SK-N-MC (cell line): Measurements from ENCODE around the gene CACNA1H.
"Not testable (repeated sequence)": the region's sequence is repeated elsewhere in the genome, so short reads cannot be mapped to it uniquely, and the experiment has no call there.

Experiments
- DNase-seq: peaks from one replicate; pipeline ENCODE4 v3.0.0-alpha.2; 2011; ENCODE audit warnings: low read depth, low spot score
- H3K27ac ChIP-seq: fragments of 200-600 bp; sonication (generic); 2 replicates; pipeline ENCODE4 v1.5.1; 2016; ENCODE audit warnings: mixed run types
- H3K36me3 ChIP-seq: fragments of 200-600 bp; sonication (generic); 2 replicates; pipeline ENCODE4 v1.6.1; 2017; ENCODE audit warnings: antibody characterized with exemption, low read length, mixed read lengths; ENCODE audit not compliant: insufficient read depth
- H3K4me3 ChIP-seq: fragments of 200-600 bp; sonication (generic); 2 replicates; pipeline ENCODE4 v1.5.1; 2016
- H3K9ac ChIP-seq: fragments of 200-600 bp; sonication (generic); 2 replicates; pipeline ENCODE4 v1.8.0; 2017; ENCODE audit warnings: mixed run types, mixed read lengths; ENCODE audit not compliant: insufficient read length
- H3K9me3 ChIP-seq: fragments of 200-600 bp; sonication (generic); 2 replicates; pipeline ENCODE4 v1.6.1; 2017; ENCODE audit warnings: low read depth, mild to moderate bottlenecking, antibody characterized with exemption, low read length, moderate library complexity, mixed read lengths
- EZH2 ChIP-seq: fragments of 200-600 bp; sonication (generic); IDR thresholded peaks from one replicate; pipeline ENCODE4 v1.6.1; 2017; ENCODE audit warnings: antibody characterized with exemption
- FOXP2 ChIP-seq: optimal IDR thresholded peaks from 2 replicates; pipeline ENCODE3; 2011; ENCODE audit warnings: mild to moderate bottlenecking, moderate library complexity; ENCODE audit not compliant: insufficient read depth; ENCODE audit errors: extremely low read length, control extremely low read depth
- POLR2AphosphoS5 ChIP-seq: IDR thresholded peaks from 2 replicates; pipeline ENCODE4 v1.6.1; 2012; ENCODE audit warnings: mild to moderate bottlenecking, low read depth, low read length, borderline replicate concordance

The CACNA1H gene

DNA sequence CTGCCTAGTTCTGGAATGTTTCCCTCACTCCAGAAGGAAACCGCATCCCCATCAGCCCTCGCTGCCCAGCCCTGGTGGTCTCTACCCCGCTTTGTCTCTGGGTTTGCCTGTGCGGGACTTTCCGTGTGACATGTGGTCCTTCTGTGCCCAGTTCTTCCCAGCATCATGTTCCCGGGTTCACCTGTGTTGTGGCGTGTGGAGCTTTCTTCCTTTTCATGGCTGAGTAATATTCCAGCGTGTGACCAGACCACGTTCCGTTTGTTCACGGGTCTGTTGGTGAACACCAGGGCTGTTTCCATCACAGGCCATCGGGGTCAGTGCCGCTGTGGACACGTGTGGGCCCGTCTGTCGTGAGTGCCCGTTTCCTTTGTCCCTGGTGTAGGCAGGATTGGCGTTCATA is 32.1 kb downstream of the CACNA1H start:
- H3K27ac ChIP-seq: no peak overlapping the region
- H3K36me3 ChIP-seq: no peaks in the 10 kb centered on the region
- no peaks in the 10 kb centered on the region for H3K9me3 ChIP-seq
- no peak for DNase-seq
- no peak overlapping the region for H3K4me3 ChIP-seq
- no peak overlapping the region for H3K9ac ChIP-seq
- no peak for TF ChIP-seq POLR2AphosphoS5
- no peak for TF ChIP-seq EZH2
- TF ChIP-seq FOXP2: no peak

DNA sequence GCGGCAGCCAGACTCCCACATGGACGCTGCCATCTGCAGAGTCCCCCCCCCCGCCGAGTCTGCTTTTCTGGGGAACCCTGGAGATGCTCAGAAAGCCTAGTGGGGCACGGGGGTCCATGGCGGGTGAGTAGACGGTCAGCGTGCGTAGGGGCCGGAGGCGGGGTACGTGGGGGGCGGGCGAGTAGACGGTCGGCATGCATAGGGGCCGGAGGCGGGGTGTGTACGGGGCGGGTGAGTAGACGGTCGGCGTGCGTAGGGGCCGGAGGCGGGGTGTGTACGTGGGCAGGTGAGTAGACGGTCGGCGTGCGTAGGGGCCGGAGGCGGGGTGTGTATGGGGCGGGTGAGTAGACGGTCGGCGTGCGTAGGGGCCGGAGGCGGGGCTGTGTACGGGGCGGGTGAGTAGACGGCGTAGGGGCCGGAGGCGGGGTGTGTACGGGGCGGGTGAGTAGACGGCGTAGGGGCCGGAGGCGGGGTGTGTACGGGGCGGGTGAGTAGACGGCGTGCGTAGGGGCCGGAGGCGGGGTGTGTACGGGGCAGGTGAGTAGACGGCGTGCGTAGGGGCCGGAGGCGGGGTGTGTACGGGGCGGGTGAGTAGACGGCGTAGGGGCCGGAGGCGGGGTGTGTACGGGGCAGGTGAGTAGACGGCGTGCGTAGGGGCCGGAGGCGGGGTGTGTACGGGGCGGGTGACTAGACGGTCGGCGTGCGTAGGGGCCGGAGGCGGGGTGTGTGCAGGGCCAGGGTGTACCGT is 32.7 kb downstream of the CACNA1H start:
- H3K27ac ChIP-seq, H3K36me3 ChIP-seq, H3K9me3 ChIP-seq, H3K4me3 ChIP-seq, DNase-seq, H3K9ac ChIP-seq: not testable (repeated sequence)

GRCh38 chr16:1188432-1189189 is 35.7 kb downstream of the CACNA1H start:
- H3K9me3 ChIP-seq: no peaks in the 10 kb centered on the region
- TF ChIP-seq EZH2 (no peak), FOXP2 (no peak), POLR2AphosphoS5 (no peak)
- no peak for DNase-seq

DNA sequence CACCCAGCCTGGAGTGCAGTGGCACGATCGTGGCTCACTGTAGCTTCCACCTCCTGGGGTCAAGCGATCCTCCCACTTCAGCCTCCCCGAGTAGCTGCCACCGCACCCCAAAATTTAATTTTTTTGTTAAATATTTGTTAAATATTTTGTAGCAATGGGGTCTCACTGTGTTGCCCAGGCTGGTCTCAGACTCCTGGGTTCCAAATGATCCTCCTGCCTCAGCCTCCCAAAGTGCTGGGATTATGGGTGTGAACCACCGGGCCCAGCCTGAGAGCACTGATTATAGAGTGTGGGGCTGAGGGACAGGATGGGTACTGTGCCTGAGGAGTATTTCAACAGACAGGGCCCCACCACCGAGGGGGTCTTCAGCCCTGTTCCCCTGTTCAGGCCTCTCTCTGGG is 36.5 kb downstream of the CACNA1H start:
- Histone ChIP-seq H3K27ac (no peak overlapping the region), H3K36me3 (no peaks in the 10 kb centered on the region), H3K9me3 (no peaks in the 10 kb centered on the region), H3K9ac (no peak overlapping the region), H3K4me3 (no peak overlapping the region)
- DNase-seq: no peak
- TF ChIP-seq FOXP2 (no peak), EZH2 (no peak), POLR2AphosphoS5 (no peak)

More at GRCh38 chr16:1188432-1189189, 35.7 kb downstream of the CACNA1H start:
- Histone ChIP-seq H3K9ac (no peak overlapping the region), H3K36me3 (no peaks in the 10 kb centered on the region), H3K4me3 (no peak overlapping the region), H3K27ac (no peak overlapping the region)

- H3K4me3 ChIP-seq, H3K9ac ChIP-seq, H3K9me3 ChIP-seq, H3K27ac ChIP-seq, H3K36me3 ChIP-seq, DNase-seq: not testable (repeated sequence)
These were observed 37.9 kb downstream of the CACNA1H start for GRCh38 chr16:1190789-1191188.

DNA sequence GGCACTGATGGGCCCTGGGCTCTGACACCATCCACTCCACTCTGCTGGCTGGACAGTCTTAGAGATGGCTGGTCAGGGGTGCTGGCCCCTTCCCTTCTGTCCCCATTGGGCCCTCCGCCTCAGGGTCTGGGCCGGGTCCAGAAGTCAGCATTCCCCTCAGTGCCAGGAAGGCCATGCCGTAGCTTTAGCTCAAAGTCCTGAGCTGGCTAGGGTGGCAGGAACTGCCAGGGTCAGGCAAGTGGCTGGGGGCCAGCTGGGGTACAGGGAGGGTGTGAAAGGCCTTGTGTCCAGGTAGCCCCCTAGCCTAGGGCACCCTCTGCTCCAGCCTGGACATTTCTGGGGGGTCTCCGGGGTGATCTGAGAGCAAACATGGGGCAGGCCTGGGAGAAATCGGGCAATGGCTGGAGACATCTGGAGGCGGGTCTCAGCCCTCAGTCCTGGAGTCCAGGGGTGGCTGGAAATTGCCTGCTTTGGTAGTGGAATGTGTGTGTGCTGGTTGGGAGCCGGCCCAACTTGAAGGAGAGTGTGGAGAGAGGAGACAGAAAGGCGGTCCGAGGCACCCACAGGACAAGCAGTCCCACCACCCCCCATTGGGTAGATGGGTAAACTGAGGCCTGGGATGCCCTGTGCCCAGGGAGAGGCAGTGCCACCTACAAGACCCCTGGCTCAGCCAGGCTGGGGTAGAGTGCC is 39.6 kb downstream of the CACNA1H start:
- Histone ChIP-seq H3K4me3 (no peak overlapping the region), H3K9me3 (no peaks in the 10 kb centered on the region), H3K36me3 (no peaks in the 10 kb centered on the region), H3K27ac (no peak overlapping the region), H3K9ac (no peak overlapping the region)
- no peak for DNase-seq
- TF ChIP-seq EZH2: no peak
- TF ChIP-seq POLR2AphosphoS5: no peak
- no peak for TF ChIP-seq FOXP2

GRCh38 chr16:1193143-1193824 is 40.4 kb downstream of the CACNA1H start:
- Histone ChIP-seq H3K27ac (no peak overlapping the region), H3K9me3 (no peaks in the 10 kb centered on the region), H3K4me3 (no peak overlapping the region), H3K9ac (no peak overlapping the region), H3K36me3 (no peaks in the 10 kb centered on the region)
- DNase-seq: no peak
- no peak for TF ChIP-seq FOXP2
- TF ChIP-seq POLR2AphosphoS5: no peak
- TF ChIP-seq EZH2: no peak

- no peak overlapping the region for H3K4me3 ChIP-seq
- no peak for TF ChIP-seq EZH2
- no peak for TF ChIP-seq POLR2AphosphoS5
- no peak for TF ChIP-seq FOXP2
- no peak overlapping the region for H3K27ac ChIP-seq
These were observed 41.1 kb downstream of the CACNA1H start for GRCh38 chr16:1193825-1194581.

More at GRCh38 chr16:1193825-1194581, 41.1 kb downstream of the CACNA1H start:
- Histone ChIP-seq H3K36me3 (no peaks in the 10 kb centered on the region), H3K9me3 (no peaks in the 10 kb centered on the region), H3K9ac (no peak overlapping the region)
- no peak for DNase-seq
